Lower leg skin (tissue), 3 donors: ENCODE results near the gene EYA3.

Experiments
- CTCF ChIP-seq, 3 donors: fragments of 450-650 bp; IDR thresholded peaks; one replicate each; pipeline ENCODE4 v1.5.1; 2016; ENCODE audit warnings: antibody characterized with exemption in 3 of 3, mild to moderate bottlenecking in 3 of 3, moderate library complexity in 2 of 3
- POLR2A ChIP-seq, 2 donors: fragments of 450-650 bp; IDR thresholded peaks; one replicate each; pipeline ENCODE4 v1.6.1; 2016 to 2017; ENCODE audit warnings: antibody characterized with exemption in 2 of 2, mild to moderate bottlenecking in 1 of 2, moderate library complexity in 1 of 2

DNA sequence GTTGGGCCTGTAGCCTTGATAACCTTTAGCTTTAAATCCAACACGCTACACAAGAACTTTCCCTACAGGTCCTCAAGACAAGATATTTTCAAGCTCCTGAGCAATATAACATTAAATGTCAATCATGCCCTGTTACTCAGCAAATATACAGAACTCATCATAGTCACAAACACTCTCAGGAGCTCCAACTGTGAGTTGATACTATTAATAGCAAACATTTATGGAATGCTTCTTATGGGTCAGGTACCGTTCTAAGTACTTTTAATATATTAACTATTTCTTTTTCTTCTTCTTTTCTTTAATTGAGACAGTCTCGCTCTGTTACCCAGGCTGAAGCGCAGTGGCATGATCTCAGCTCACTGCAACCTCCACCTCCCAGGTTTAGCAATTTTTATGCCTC lies 10.1 kb downstream of the EYA3 start:
- no peak for TF ChIP-seq POLR2A (IDR thresholded peaks at IDR 0.05)
- no peak for TF ChIP-seq CTCF (IDR thresholded peaks at IDR 0.05)
